Measurements from ENCODE around the gene DYSF.

DNA sequence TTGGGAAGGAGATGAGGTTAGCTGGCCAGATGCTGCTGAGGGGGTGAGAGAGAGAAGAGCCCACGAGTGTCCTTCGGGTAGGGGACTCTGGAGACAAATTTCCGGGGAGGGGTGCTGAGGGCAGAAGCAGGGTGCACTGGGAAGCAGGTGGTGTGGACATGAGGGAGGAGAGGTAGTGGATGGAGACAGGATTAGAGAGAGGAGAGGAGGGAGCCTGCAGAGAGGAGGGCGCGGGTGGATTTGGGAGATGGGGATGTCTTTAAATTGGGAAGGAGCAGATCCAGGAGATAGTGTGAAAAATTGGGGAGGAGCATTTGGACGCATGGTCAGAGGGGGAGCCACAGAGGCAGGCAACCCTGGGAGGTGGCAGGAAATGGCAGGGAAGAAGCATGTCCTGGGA, 154.7 kb downstream of the DYSF start:
- TF ChIP-seq EZH2 (IDR thresholded peaks at IDR 0.05; ENCODE audit: low read length) = no peak
- TF ChIP-seq, protein P1, sequence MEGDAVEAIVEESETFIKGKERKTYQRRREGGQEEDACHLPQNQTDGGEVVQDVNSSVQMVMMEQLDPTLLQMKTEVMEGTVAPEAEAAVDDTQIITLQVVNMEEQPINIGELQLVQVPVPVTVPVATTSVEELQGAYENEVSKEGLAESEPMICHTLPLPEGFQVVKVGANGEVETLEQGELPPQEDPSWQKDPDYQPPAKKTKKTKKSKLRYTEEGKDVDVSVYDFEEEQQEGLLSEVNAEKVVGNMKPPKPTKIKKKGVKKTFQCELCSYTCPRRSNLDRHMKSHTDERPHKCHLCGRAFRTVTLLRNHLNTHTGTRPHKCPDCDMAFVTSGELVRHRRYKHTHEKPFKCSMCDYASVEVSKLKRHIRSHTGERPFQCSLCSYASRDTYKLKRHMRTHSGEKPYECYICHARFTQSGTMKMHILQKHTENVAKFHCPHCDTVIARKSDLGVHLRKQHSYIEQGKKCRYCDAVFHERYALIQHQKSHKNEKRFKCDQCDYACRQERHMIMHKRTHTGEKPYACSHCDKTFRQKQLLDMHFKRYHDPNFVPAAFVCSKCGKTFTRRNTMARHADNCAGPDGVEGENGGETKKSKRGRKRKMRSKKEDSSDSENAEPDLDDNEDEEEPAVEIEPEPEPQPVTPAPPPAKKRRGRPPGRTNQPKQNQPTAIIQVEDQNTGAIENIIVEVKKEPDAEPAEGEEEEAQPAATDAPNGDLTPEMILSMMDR (optimal IDR thresholded peaks at IDR 0.05 in 1 of 3, IDR thresholded peaks at IDR 0.05 in 1 of 3, conservative IDR thresholded peaks at IDR 0.05 in 1 of 3; ENCODE audit: extremely low read depth in 1 of 3, insufficient read depth in 2 of 3, low read length in 3 of 3) = no peak

Measured in keratinocyte (primary cell).